ENCODE data around the gene TBC1D14.

Gene TBC1D14

GRCh38 chr4:7004331-7004730 lies 94.7 kb downstream of the TBC1D14 start:
- no peak for DNase-seq

DNA sequence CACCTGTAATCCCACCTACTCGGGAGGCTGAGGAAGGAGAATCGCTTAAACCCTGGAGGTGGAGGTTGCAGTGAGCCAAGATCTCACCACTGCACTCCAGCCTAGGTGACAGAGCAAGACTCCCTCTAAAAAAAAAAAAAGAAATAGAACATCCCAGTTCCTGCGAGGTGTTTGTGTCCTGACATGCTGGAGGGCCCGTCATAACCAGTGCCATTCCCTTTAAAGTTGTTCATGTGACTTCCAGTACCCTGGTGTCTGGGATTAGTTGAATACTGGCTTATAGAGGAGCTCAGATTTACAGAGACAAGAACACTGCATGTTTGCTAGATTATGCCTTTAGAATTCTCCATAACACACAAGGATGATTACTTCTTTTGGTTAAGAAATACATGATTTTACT lies 95.9 kb downstream of the TBC1D14 start:
- no peak for DNase-seq

DNA sequence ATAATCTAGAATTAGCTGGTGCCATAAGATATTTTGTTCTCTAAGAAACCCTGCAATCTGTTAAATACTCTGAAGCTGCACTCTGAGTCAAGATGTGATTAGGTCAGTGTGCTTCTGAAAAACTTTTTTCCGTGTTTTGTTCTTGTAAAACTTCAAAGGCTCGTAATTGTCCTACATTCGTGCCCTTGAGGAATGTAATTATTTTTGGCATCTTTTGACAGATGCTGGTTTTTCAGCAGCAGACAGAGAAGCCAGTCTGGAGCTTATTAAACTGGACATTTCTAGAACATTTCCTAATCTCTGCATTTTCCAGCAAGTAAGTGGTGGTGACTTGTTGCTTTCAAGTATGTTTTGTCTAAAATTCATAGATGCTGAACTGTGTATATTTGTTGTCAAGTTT lies 96.8 kb downstream of the TBC1D14 start:
- DNase-seq: no peak

DNA sequence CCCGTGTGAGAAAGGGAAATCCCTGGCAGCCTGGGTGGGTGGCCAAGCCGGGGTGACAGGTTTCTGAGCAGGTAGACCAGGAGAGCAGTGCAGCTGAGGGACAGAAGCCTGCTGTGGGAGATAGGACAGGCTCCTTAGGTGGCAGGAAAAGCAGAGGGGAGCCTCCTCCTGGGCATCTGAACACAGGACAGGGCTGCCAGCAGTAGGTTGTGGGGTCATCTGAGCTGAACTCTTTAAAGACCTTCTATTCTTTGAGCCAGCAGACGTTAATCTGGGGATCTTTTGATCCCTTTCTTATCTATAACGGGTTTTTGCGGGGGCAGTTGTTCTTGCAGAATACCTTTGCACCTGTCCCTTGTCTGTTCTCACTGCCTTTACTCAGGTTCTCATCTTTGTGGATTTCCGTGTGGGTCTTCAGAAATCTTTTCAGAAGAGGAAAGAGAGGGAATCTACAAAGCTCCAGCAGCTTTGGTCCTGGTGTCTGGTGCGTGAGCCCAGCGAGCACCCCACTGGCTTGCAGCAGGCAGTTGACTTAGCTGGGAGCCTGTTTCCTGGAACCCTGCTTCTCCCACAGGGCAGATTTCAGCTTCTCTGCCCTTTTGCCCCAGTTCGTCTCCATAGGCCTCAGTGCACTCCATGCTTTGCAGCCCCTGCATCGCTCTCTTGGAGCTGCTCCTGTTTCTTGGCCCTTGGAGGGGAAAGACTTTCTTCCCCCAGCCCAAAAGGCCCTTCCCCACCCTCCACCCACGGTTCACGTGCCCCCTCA lies 97.7 kb downstream of the TBC1D14 start:
- no peak for DNase-seq

- DNase-seq: no peak
Observed at GRCh38 chr4:7007944-7008343, 98.3 kb downstream of the TBC1D14 start.

- DNase-seq: no peak
Observed at GRCh38 chr4:7009564-7009963, 99.9 kb downstream of the TBC1D14 start.

GRCh38 chr4:7013175-7013574 lies 103.5 kb downstream of the TBC1D14 start:
- no peak for DNase-seq

- DNase-seq: no peak
Observed at GRCh38 chr4:7014815-7015214, 105.2 kb downstream of the TBC1D14 start.

GRCh38 chr4:7015383-7016035 lies 105.9 kb downstream of the TBC1D14 start:
- DNase-seq: no peak

GRCh38 chr4:7016086-7016485 lies 106.5 kb downstream of the TBC1D14 start:
- DNase-seq: no peak

- DNase-seq: no peak
Observed at GRCh38 chr4:7016512-7016911, 106.9 kb downstream of the TBC1D14 start.

- no peak for DNase-seq
Observed at GRCh38 chr4:7017446-7018048, 107.9 kb downstream of the TBC1D14 start.

DNA sequence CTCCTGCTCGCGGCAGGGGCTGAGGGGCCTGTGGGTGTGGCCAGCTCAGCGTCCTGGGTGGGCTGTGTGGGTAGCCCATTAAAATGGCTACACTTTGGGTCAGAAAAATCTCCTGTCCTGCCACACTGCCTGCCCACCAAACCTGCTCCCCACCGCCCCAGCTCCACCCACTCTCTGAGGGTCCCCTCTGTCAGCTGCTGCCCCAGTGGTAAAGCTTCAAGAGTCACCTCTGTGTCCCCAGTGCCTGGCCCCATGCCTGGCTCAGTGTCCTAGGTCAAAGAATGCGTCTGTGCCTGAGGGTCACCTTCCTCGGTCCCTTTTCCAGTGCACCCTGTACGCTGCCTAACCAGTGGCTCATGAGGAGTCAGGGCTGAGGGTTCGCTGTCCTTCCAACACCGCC lies 108.7 kb downstream of the TBC1D14 start:
- no peak for DNase-seq

DNA sequence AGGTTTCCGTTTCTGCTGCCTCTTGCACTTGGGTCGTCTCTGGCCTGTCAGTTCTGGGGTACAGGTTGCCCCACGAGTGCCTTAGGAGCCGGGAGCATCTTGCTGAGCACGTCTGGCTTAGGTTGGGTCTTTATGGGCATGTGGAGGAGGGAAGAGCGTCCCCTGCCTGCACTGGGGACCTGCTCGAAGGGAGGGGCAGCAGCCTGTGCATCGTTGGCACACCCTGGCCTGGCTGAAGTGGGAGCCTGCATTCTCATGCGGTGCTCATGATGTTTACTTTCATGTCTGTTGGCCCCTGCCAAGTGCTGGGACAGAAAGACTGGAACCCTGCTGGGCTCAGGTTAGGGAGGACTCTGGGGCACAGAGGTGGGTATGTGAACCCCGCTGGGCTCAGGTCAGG lies 109.7 kb downstream of the TBC1D14 start:
- DNase-seq: no peak

DNA sequence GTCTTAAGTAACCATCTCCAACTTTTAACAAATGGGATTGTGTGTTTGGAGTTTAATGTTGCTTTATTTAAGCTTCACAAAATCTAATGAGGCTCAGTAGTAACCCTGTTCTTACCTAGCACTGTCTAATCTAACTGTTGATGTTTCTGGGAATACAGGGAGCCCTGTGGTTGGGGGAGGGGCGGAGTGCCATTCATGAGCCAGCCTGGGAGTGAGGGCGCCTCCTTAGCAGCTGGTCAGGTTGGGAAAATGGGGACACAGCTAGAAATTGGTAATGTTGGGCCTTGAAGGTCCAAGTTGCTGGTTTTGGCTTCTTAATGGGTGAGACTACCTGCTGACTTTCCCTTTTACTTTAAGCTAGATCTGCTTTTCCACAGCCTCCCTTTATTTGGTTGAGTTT lies 110.7 kb downstream of the TBC1D14 start:
- no peak for DNase-seq

GRCh38 chr4:7020856-7021255 lies 111.2 kb downstream of the TBC1D14 start:
- DNase-seq: no peak

DNA sequence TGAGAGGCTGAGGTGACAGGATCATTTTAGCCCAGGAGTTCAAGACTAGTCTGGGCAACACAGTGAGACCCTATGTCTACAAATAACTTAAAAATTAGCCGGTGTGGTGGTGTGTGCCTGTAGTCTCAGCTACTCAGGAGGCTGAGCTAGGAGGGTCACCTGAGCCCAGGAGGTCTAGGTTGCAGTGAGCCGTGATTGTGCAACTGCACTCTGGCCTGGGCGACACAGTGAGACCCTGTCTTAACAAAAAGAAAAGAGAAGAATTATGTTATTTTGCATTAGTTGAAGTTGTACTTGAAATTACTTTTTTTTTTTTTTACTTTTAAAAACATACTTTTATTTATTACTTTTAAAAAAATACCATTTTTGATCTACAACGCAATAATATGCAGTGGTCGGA lies 111.7 kb downstream of the TBC1D14 start:
- DNase-seq: no peak

DNA sequence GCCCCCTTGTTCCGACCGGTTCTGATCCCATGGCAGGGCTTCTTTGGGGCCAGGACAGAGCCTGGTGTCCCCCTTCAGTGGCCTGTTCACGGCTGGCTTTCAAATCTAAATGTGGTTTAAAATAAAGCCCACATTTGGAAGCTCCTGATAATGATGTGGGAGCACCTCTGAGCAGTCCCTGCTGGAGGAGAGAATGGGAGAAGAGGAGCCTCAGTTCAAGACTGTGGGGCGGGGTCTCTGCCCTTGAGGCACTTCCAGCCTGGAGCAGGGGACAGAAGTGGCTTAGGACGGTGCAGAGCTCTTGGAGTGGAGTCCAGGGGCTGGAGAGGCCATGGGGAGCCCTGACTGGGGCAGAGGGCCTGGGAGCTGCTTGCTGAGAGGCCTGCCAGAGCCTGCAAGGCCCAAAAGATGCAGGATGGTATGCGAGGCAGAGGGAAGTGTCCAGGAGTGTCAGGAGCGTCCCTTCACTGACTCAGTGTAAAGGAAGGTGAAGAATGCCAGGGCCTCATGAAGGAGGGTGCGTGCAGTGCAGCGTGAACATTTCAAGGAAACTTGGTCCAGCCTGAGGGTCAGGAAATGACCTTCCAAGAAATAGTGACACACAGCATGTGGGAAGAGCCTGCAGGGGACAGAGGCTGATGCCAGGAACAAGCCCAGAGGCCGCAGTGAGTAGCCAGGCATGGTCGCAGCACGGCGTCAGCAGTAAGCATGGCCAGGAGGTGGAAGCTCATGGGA lies 112.5 kb downstream of the TBC1D14 start:
- no peak for DNase-seq

DNA sequence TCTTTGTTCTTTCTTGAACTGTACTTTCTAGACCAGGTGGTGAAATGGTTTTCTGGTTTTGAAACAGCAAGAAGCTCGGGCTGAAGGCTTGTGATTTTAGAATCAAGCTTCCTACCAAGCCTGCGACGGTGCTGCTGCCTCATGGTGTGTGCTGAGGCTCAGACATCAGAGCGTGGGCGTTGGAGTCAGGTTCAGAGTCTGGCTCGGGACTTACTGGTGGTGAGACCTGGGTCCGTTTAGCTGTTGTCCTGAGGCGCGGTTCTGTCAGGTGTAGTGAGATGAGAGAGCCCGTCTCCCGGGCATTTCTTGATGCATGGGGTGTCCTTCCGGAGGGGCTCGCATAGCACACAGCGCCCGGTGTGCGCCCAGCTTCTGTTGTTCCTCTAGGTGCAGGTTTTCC lies 113.9 kb downstream of the TBC1D14 start:
- DNase-seq: no peak

GRCh38 chr4:7023901-7024300 lies 114.3 kb downstream of the TBC1D14 start:
- DNase-seq: no peak

GRCh38 chr4:7024336-7024890 lies 114.8 kb downstream of the TBC1D14 start:
- no peak for DNase-seq

GRCh38 chr4:7025040-7025602 lies 115.5 kb downstream of the TBC1D14 start:
- DNase-seq: no peak

DNA sequence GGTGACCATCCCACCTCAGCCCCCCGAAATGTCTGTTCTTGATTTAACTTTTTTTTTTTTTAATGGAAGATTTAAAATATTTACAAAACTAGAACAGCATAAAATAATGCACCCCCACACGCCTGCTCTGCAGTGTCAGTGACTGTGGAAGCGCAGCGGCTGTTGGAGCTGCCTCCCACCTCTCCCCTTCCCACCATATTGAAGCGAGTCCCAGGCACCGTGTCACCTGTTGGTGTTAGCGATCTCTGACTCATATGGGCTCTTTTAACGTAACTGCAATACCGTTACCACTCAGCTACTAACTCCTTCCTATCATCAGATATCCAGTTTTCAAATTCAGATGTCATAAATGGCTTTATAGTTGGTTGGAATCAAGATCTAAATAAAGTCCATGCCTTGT lies 116.5 kb downstream of the TBC1D14 start:
- DNase-seq: no peak

Data from activated CD8-positive, alpha-beta memory T cell treated with anti-CD3 and anti-CD28 coated beads for 24 hours (primary cell).